GM12878 (cell line): Measurements from ENCODE around the gene MILR1. TPM values are rescaled to one million over a fixed set of nuclear protein-coding genes. Genes with fewer than 3 reads are reported as not detected.

Source experiments
- ATAC-seq: fragments of 200-7000 bp; cut with Tn5 transposase; 3 replicates; pipeline ENCODE4 v1.9.1; 2020; ENCODE audit warnings: mild to moderate bottlenecking, moderate library complexity
- BruUV-seq: library from RNA; stranded (reverse); fragments of 400-500 nt; replicated peaks from 2 replicates; lab custom pipeline; 2021; lab: Mats Ljungman, UMichigan
- CTCF ChIA-PET: fragments of 300-600 bp; sonication (Branson Sonifier 250); formaldehyde crosslinking; extraction: SDS; loops from one replicate; lab custom pipeline; 2021; ENCODE audit warnings: inconsistent platforms; lab: Yijun Ruan, JAX
- POLR2A ChIA-PET: fragments of 350-600 bp; formaldehyde crosslinking; extraction: SDS; loops from one replicate; lab custom pipeline; 2021; ENCODE audit warnings: inconsistent platforms; lab: Charles Lee
- RAD21 ChIA-PET: fragments of 300-600 bp; sonication (Branson Sonifier 250); formaldehyde crosslinking; loops from one replicate; lab custom pipeline; 2023; ENCODE audit warnings: antibody characterized with exemption; ENCODE audit not compliant: unreplicated experiment; lab: Charles Lee
- SMC1A ChIA-PET: fragments of 300-600 bp; sonication (Branson Sonifier 250); formaldehyde crosslinking; loops from one replicate; lab custom pipeline; 2023; ENCODE audit not compliant: unreplicated experiment, uncharacterized antibody; lab: Charles Lee
- DNase-seq: peaks from one replicate; pipeline ENCODE4 v3.0.0-alpha.2; 2011; ENCODE audit warnings: low read depth, low spot score
- FAIRE-seq: peaks from 3 replicates; lab custom pipeline; 2011; peaks lifted over from hg19 to GRCh38; lab: Jason Lieb, UNC
- H2AFZ ChIP-seq: 2 replicates; pipeline ENCODE4 v1.6.0; 2011; ENCODE audit warnings: low read depth, low read length, control low read depth; ENCODE audit not compliant: control insufficient read depth
- H3K27ac ChIP-seq: 2 replicates; pipeline ENCODE4 v1.5.1; 2011; ENCODE audit warnings: control low read depth; ENCODE audit not compliant: control insufficient read depth, insufficient read depth
- H3K27me3 ChIP-seq, 2 experiments: replicated peaks in 1 of 2; 2 replicates each; pipeline versions ENCODE4 v1.6.0 to v1.6.1; 2011; ENCODE audit warnings: low read length in 1 of 2; ENCODE audit not compliant: control insufficient read depth in 2 of 2, insufficient read depth in 2 of 2
- H3K36me3 ChIP-seq, 2 experiments: 2 replicates each; pipeline ENCODE4 v1.5.1; 2011; ENCODE audit warnings: low read length in 1 of 2; ENCODE audit not compliant: control insufficient read depth in 2 of 2, insufficient read depth in 2 of 2
- H3K4me1 ChIP-seq: 2 replicates; pipeline ENCODE4 v1.6.1; 2011; ENCODE audit warnings: mild to moderate bottlenecking, low read length, moderate library complexity, mixed read lengths; ENCODE audit not compliant: control insufficient read depth, insufficient read depth
- H3K4me2 ChIP-seq: 2 replicates; pipeline ENCODE4 v1.6.0; 2011; ENCODE audit warnings: control low read depth; ENCODE audit not compliant: control insufficient read depth, insufficient read depth
- H3K4me3 ChIP-seq: fragments of 200-600 bp; sonication (generic); 2 replicates; pipeline ENCODE4 v1.5.1; 2016
- H3K79me2 ChIP-seq: 2 replicates; pipeline ENCODE4 v1.6.0; 2011; ENCODE audit warnings: low read length; ENCODE audit not compliant: control insufficient read depth, insufficient read depth
- H3K9ac ChIP-seq: 2 replicates; pipeline ENCODE4 v1.8.0; 2011; ENCODE audit warnings: low read length, control low read depth, mixed read lengths; ENCODE audit not compliant: control insufficient read depth, insufficient read depth
- H3K9me3 ChIP-seq: replicated peaks from 3 replicates; pipeline ENCODE4 v1.5.1; 2011; ENCODE audit warnings: mild to moderate bottlenecking, low read length; ENCODE audit not compliant: control insufficient read depth, insufficient read depth
- H4K20me1 ChIP-seq: 2 replicates; pipeline ENCODE4 v1.6.0; 2011; ENCODE audit not compliant: control insufficient read depth, insufficient read depth
- BRCA1 ChIP-seq: IDR thresholded peaks from 2 replicates; pipeline ENCODE4 v1.6.1; 2011; ENCODE audit warnings: low read depth, low read length, improper control_type of control experiment
- CREB1 ChIP-seq: IDR thresholded peaks from 2 replicates; pipeline ENCODE4 v1.6.1; 2012; ENCODE audit warnings: low read depth, mild to moderate bottlenecking, inconsistent platforms
- DPF2 ChIP-seq: fragments of 450-650 bp; IDR thresholded peaks from 2 replicates; pipeline ENCODE4 v1.6.1; 2017; ENCODE audit warnings: mild to moderate bottlenecking
- EGR1 ChIP-seq, 2 experiments: IDR thresholded peaks; 1 replicate in 1 of 2; 2 replicates in 1 of 2; pipeline ENCODE4 v1.6.1; 2011 to 2012; ENCODE audit warnings: low read depth in 2 of 2, low read length in 2 of 2, borderline replicate concordance in 1 of 2, mild to moderate bottlenecking in 1 of 2, moderate library complexity in 1 of 2
- EP300 ChIP-seq, 2 experiments: fragments of 150-350 bp in 1 of 2; IDR thresholded peaks; 2 replicates each; pipeline ENCODE4 v1.6.1; 2011 to 2012; ENCODE audit warnings: low read depth in 2 of 2, low read length in 2 of 2, borderline replicate concordance in 1 of 2, improper control_type of control experiment in 1 of 2, inconsistent platforms in 1 of 2; ENCODE audit not compliant: control insufficient read depth in 1 of 2
- GATAD2B ChIP-seq: fragments of 450-650 bp; conservative IDR thresholded peaks from 2 replicates; pipeline ENCODE4 v1.6.1; 2017; ENCODE audit warnings: low read depth, mild to moderate bottlenecking, moderate library complexity
- IKZF1 ChIP-seq: fragments of 450-650 bp; conservative IDR thresholded peaks from 2 replicates; pipeline ENCODE4 v1.6.1; 2017; ENCODE audit warnings: antibody characterized with exemption, mild to moderate bottlenecking
- MYC ChIP-seq: IDR thresholded peaks from 2 replicates; pipeline ENCODE4 v1.6.1; 2011; ENCODE audit warnings: mild to moderate bottlenecking, low read length, moderate library complexity, inconsistent platforms; ENCODE audit not compliant: insufficient read depth, insufficient replicate concordance, insufficient read length, severe bottlenecking
- POLR2A ChIP-seq: IDR thresholded peaks from 2 replicates; pipeline ENCODE4 v1.6.1; 2011; ENCODE audit warnings: low read depth, mild to moderate bottlenecking, low read length
- POLR2AphosphoS2 ChIP-seq: IDR thresholded peaks from 2 replicates; pipeline ENCODE4 v1.6.1; 2011; ENCODE audit warnings: low read depth, mild to moderate bottlenecking, low read length, improper control_type of control experiment, moderate library complexity
- PRDM15 ChIP-seq: fragments of 450-650 bp; formaldehyde crosslinking; IDR thresholded peaks from 2 replicates; pipeline ENCODE4 v1.4.0; 2020; ENCODE audit warnings: mild to moderate bottlenecking, moderate library complexity
- TBL1XR1 ChIP-seq: IDR thresholded peaks from 2 replicates; pipeline ENCODE4 v1.6.1; 2012; ENCODE audit warnings: low read depth, low read length, improper control_type of control experiment
- ZNF24 ChIP-seq: fragments of 450-650 bp; IDR thresholded peaks from 2 replicates; pipeline ENCODE4 v1.6.1; 2017; ENCODE audit warnings: antibody characterized with exemption, mild to moderate bottlenecking
- WGBS: methylation state at CpG from one replicate; pipeline ENCODE4 v1.1.6; 2016; ENCODE audit warnings: low lambda C conversion rate; ENCODE audit not compliant: insufficient replicate concordance, insufficient coverage; ENCODE audit errors: missing lambda C conversion rate; 5-methylcytosine and 5-hydroxymethylcytosine counted together
- in situ Hi-C: fragments of 300-500 bp; cut with MboI; formaldehyde crosslinking; loops from 9 replicates; pipeline ENCODE4 v1.14.3; 2018; ENCODE audit warnings: mixed read lengths
- intact Hi-C: fragments of 100-400 bp; cut with micrococcal nuclease; formaldehyde crosslinking; loops from one replicate; pipeline ENCODE4 v1.14.2; 2022; ENCODE audit not compliant: unreplicated experiment
- polyA plus RNA-seq, 11 experiments: library from polyadenylated mRNA; depleted of rRNA in 4 of 11; unstranded in 6 of 11; stranded (reverse) in 5 of 11; fragments of >200 nt; fragmentation: Nextera tagmentation in 4 of 11; fragmentation: Illumina TruSeq in 1 of 11; extraction: Ambion mirVana in 4 of 11; extraction: Trizol in 1 of 11; gene quantifications; 1 replicate in 1 of 11; 2 replicates in 10 of 11; pipeline versions ENCODE4 v1.2.1 to v1.2.3, GENCODE V29; 2011 to 2016; ENCODE audit warnings: inconsistent platforms in 2 of 11, missing spikeins in 2 of 11, low read depth in 1 of 11
- total RNA-seq, 4 experiments: library from RNA; depleted of rRNA in 3 of 4; stranded (reverse); fragments of >200 nt in 3 of 4; fragmentation: Illumina TruSeq in 1 of 4; extraction: Trizol in 1 of 4; gene quantifications; 2 replicates each; pipeline versions ENCODE4 v1.2.1 to v1.2.3, GENCODE V29; 2013 to 2021
- TF ChIP-seq, protein P1 (sequence below): fragments of 450-650 bp; IDR thresholded peaks from 2 replicates; pipeline ENCODE4 v1.6.1; 2017; ENCODE audit warnings: low read depth, mild to moderate bottlenecking, moderate library complexity

The MILR1 gene
- total and polyA plus RNA-seq, 10 of the 15 experiments (the other 5 are each of a cell fraction or from before 2014, with no cell fraction given) = 2.0 to 47.2 (median 17.2) TPM

- Histone ChIP-seq H3K4me3 (no peak overlapping the region), H3K4me2 (no peak overlapping the region), H3K4me1 (no peaks in the 10 kb centered on the region), H3K79me2 (no peaks in the 10 kb centered on the region), H3K9ac (no peak overlapping the region), H2AFZ (no peak overlapping the region), H3K36me3 (no peaks in the 10 kb centered on the region), H4K20me1 (no peaks in the 10 kb centered on the region), H3K27ac (no peak overlapping the region), H3K27me3 (no peaks in the 10 kb centered on the region), H3K9me3 (no peaks in the 10 kb centered on the region)
- in situ Hi-C loops (no loop called here), intact Hi-C loops (no loop called here)
- ChIA-PET CTCF (no interaction called here), SMC1A (no interaction called here), POLR2A (no interaction called here), RAD21 (no interaction called here)
- WGBS = 81% methylated on average over 3 of the region's 3 CpGs
- DNase-seq = no peak
- TF ChIP-seq POLR2AphosphoS2 (no peak), IKZF1 (no peak), CREB1 (no peak), PRDM15 (CRISPR knock-in tag) (no peak), DPF2 (no peak), TBL1XR1 (no peak), EGR1 (IDR thresholded peaks at IDR 0.05; ENCODE audit: borderline replicate concordance in 1 of 2, low read depth in 2 of 2, low read length in 2 of 2) (no peak), EP300 (IDR thresholded peaks at IDR 0.05; ENCODE audit: borderline replicate concordance in 1 of 2, control insufficient read depth in 1 of 2, low read depth in 2 of 2, low read length in 2 of 2) (no peak), ZNF24 (no peak), BRCA1 (no peak), MYC (no peak), POLR2A (no peak), GATAD2B (no peak)
- TF ChIP-seq, protein P1, sequence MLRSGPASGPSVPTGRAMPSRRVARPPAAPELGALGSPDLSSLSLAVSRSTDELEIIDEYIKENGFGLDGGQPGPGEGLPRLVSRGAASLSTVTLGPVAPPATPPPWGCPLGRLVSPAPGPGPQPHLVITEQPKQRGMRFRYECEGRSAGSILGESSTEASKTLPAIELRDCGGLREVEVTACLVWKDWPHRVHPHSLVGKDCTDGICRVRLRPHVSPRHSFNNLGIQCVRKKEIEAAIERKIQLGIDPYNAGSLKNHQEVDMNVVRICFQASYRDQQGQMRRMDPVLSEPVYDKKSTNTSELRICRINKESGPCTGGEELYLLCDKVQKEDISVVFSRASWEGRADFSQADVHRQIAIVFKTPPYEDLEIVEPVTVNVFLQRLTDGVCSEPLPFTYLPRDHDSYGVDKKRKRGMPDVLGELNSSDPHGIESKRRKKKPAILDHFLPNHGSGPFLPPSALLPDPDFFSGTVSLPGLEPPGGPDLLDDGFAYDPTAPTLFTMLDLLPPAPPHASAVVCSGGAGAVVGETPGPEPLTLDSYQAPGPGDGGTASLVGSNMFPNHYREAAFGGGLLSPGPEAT = no peak
- FAIRE-seq = no peak
- no TSS peak for BruUV-seq
- ATAC-seq = no peak
Observed at GRCh38 chr17:64471440-64471839, 22.5 kb downstream of the MILR1 start.
